Measurements from ENCODE around the gene SLC1A1.

Gene SLC1A1

GRCh38 chr9:4508246-4508906, 18.1 kb downstream of the SLC1A1 start:
- Histone ChIP-seq H3K9ac (ENCODE audit: insufficient read length) (no peak overlapping the region), H3K9me3 (ENCODE audit: low read depth, low read length) (no peaks in the 10 kb centered on the region), H3K36me3 (ENCODE audit: insufficient read depth, low read length) (no peaks in the 10 kb centered on the region), H3K4me3 (no peak overlapping the region), H3K27ac (no peak overlapping the region)
- TF ChIP-seq EZH2 (IDR thresholded peaks at IDR 0.05) (no peak), POLR2AphosphoS5 (IDR thresholded peaks at IDR 0.05; ENCODE audit: borderline replicate concordance, low read depth, low read length) (no peak), FOXP2 (optimal IDR thresholded peaks at IDR 0.05; ENCODE audit: control extremely low read depth, extremely low read length, insufficient read depth) (no peak)
- no peak for DNase-seq (ENCODE audit: low read depth, low spot score)

DNA sequence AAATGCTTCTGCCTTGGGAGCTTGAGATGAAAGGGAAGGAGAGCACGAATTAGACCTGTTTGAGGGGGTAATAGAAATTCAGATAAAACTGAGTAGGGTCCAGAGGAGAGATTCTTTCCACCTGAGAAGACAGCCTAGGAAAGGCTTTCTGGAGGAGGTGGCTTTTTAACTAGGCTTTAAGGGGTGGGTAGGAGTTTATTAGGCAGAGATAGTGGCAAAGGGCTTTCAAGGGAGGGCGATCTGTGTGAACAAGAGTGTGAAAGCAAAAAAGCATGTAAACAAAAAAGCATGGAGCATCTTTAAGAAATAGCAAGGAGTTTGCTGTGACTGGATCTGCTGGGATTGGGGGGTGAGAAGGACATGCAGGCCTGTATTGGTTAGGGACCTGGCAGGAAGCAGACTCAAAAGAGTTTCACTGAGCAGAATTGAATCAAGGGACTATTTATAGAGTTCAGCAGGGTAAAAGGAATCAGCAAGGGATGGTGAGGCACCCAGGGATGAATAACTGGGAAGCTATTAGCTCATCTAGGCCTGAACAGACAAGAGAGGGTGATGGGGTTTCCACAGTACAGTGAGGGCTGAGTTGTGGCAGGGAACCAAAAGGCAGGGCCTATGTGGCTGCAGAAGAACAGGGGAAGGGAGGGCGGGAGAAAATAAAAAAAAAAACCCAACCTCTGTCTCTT, 18.8 kb downstream of the SLC1A1 start:
- DNase-seq (ENCODE audit: low read depth, low spot score), result no peak
- TF ChIP-seq POLR2AphosphoS5 (IDR thresholded peaks at IDR 0.05; ENCODE audit: borderline replicate concordance, low read depth, low read length) (no peak), EZH2 (IDR thresholded peaks at IDR 0.05) (no peak), FOXP2 (optimal IDR thresholded peaks at IDR 0.05; ENCODE audit: control extremely low read depth, extremely low read length, insufficient read depth) (no peak)
- Histone ChIP-seq H3K4me3 (no peak overlapping the region), H3K9me3 (ENCODE audit: low read depth, low read length) (no peaks in the 10 kb centered on the region), H3K36me3 (ENCODE audit: insufficient read depth, low read length) (no peaks in the 10 kb centered on the region), H3K27ac (no peak overlapping the region), H3K9ac (ENCODE audit: insufficient read length) (no peak overlapping the region)

- Histone ChIP-seq H3K36me3 (ENCODE audit: insufficient read depth, low read length) (no peaks in the 10 kb centered on the region), H3K4me3 (no peak overlapping the region), H3K27ac (no peak overlapping the region), H3K9ac (ENCODE audit: insufficient read length) (no peak overlapping the region), H3K9me3 (ENCODE audit: low read depth, low read length) (no peaks in the 10 kb centered on the region)
- TF ChIP-seq EZH2 (IDR thresholded peaks at IDR 0.05), result no peak
- no peak for TF ChIP-seq FOXP2 (optimal IDR thresholded peaks at IDR 0.05; ENCODE audit: control extremely low read depth, extremely low read length, insufficient read depth)
- no peak for TF ChIP-seq POLR2AphosphoS5 (IDR thresholded peaks at IDR 0.05; ENCODE audit: borderline replicate concordance, low read depth, low read length)
- no peak for DNase-seq (ENCODE audit: low read depth, low spot score)
These were observed 19.3 kb downstream of the SLC1A1 start for GRCh38 chr9:4509590-4509984.

DNA sequence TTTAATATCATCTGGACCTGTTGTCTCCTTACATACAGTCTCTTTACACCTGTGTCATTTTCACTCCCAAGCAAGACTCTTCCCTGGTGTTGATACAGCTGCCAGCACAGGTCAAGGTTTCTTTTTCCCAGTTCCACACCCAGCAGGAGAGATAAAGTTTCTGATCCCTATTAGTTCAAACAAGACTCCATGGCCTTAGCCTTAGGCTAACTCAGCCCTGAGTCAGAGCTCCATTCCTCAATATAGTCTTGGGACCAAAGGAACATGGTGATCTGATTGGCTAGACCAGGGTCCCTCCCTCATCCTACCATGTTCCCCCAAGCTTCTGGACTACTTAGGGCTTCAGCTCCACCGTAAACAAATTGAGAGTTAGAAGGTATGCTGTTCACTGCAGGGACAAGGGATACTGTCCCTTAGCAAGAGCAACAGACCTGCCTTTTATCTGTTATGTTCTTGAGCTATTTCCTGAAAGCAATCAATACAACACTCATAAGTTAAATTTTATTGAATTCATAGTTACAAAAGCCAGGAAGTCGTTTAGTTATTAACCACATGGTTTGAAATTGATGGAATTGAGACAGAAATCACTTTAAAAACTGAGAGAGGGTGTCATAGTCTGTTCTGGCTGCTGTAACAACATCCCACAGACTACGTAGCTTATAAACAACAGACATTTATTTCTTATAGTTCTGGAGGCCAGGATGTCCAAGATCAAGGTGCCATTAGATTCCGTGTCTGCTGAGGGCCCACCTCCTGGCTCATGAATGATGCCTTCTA, 20.5 kb downstream of the SLC1A1 start:
- no peaks in the 10 kb centered on the region for H3K9me3 ChIP-seq (ENCODE audit: low read depth, low read length)
- TF ChIP-seq FOXP2 (optimal IDR thresholded peaks at IDR 0.05; ENCODE audit: control extremely low read depth, extremely low read length, insufficient read depth) (no peak), POLR2AphosphoS5 (IDR thresholded peaks at IDR 0.05; ENCODE audit: borderline replicate concordance, low read depth, low read length) (no peak), EZH2 (IDR thresholded peaks at IDR 0.05) (no peak)
- no peak overlapping the region for H3K9ac ChIP-seq (ENCODE audit: insufficient read length)
- DNase-seq (ENCODE audit: low read depth, low spot score), result no peak
- no peak overlapping the region for H3K4me3 ChIP-seq
- H3K36me3 ChIP-seq (ENCODE audit: insufficient read depth, low read length), result no peaks in the 10 kb centered on the region
- H3K27ac ChIP-seq, result no peak overlapping the region

DNA sequence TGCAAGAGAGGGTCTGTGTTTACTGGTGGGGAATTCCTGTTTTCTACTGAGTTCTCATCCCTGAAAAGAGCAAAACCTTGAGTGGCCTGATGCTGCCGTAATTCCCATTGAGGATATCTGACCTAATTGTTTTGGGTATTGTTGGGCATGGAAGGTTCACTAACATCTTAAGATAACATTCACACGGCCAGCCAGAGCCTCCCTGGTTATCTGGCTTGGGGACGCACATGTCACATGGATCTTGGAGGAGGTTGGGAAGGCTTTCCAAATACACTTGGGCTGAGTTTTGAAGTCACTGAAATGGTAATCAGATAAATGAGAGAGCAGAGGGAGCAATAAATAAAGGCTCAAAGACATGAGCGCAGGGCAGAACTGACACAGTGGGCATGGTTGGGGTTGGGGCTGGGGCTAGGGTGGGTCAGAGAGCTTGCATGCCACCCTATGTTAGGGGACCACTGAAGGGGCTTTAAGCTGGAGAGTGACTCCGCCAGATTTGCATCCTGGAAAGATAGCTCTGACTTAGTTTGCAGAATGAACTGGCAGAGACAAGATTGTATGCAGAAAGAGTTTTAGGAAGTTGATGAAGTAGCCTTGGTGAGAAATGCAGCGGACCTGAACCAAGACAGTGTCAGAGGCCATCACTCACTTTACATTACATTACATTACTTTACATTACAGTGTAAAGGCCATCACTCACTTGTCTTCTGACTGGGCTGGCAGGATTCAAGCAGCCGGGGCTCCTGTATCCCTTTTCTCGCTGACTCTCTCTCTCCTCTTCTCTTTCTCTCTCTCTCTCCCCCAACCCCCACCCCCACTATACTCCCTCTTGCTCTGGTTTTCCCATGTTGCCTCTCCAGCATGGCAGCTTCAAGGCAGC, 24.2 kb downstream of the SLC1A1 start:
- TF ChIP-seq EZH2 (IDR thresholded peaks at IDR 0.05), result no peak
- TF ChIP-seq POLR2AphosphoS5 (IDR thresholded peaks at IDR 0.05; ENCODE audit: borderline replicate concordance, low read depth, low read length), result no peak
- TF ChIP-seq FOXP2 (optimal IDR thresholded peaks at IDR 0.05; ENCODE audit: control extremely low read depth, extremely low read length, insufficient read depth), result no peak
- no peaks in the 10 kb centered on the region for H3K9me3 ChIP-seq (ENCODE audit: low read depth, low read length)
- H3K4me3 ChIP-seq, result no peak overlapping the region
- H3K9ac ChIP-seq (ENCODE audit: insufficient read length), result no peak overlapping the region
- no peaks in the 10 kb centered on the region; the same call in 1 of the 2 replicates for H3K36me3 ChIP-seq (ENCODE audit: insufficient read depth, low read length)
- DNase-seq (ENCODE audit: low read depth, low spot score), result no peak
- no peak overlapping the region for H3K27ac ChIP-seq

DNA sequence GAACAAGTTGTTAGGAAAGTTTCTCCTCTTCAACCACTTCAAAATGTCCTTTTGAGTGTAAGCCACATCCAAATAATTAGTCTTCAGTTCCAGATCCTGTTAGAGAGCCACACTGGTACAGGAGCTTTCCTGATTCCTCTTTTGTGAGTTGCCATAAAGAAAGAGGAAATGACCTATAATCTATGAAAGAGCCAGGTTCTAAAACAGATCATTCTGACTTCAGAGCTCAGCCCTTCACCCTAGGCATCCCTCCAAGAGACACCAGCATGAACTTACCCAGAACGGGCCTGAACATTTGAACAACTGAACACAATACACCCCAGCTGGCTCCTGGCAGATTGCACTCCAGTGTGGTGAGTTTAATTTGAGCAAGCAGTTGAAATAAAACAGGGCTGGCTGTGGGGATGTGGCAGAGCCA, 25.7 kb downstream of the SLC1A1 start:
- H3K9ac ChIP-seq (ENCODE audit: insufficient read length), result no peak overlapping the region
- no peak overlapping the region for H3K4me3 ChIP-seq
- H3K9me3 ChIP-seq (ENCODE audit: low read depth, low read length), result no peaks in the 10 kb centered on the region
- DNase-seq (ENCODE audit: low read depth, low spot score), result no peak
- TF ChIP-seq EZH2 (IDR thresholded peaks at IDR 0.05) (no peak), POLR2AphosphoS5 (IDR thresholded peaks at IDR 0.05; ENCODE audit: borderline replicate concordance, low read depth, low read length) (no peak), FOXP2 (optimal IDR thresholded peaks at IDR 0.05; ENCODE audit: control extremely low read depth, extremely low read length, insufficient read depth) (no peak)
- no peaks in the 10 kb centered on the region; the same call in 1 of the 2 replicates for H3K36me3 ChIP-seq (ENCODE audit: insufficient read depth, low read length)
- H3K27ac ChIP-seq, result no peak overlapping the region

DNA sequence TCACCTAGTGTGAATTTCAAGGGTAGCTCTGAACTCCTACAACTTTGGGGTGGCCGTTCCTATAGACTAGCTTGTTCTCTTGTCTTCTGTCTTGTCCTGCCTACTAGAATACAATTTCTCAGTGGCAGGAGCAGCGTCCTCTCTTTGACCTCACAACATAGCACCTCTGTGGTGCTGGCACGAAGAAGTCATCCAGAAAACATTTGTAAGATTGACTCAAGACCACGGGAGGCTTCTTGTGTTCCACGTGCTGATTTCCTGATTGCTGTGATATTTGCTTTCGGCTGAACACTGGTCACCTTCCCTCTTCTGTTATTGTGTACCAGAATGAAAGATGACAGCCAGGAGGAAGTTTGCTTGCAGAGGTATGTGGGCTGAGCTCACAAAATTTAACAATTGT, 27.0 kb downstream of the SLC1A1 start:
- TF ChIP-seq FOXP2 (optimal IDR thresholded peaks at IDR 0.05; ENCODE audit: control extremely low read depth, extremely low read length, insufficient read depth), result no peak
- TF ChIP-seq POLR2AphosphoS5 (IDR thresholded peaks at IDR 0.05; ENCODE audit: borderline replicate concordance, low read depth, low read length), result no peak
- TF ChIP-seq EZH2 (IDR thresholded peaks at IDR 0.05), result no peak
- Histone ChIP-seq H3K4me3 (no peak overlapping the region), H3K27ac (no peak overlapping the region), H3K9ac (ENCODE audit: insufficient read length) (no peak overlapping the region), H3K9me3 (ENCODE audit: low read depth, low read length) (no peaks in the 10 kb centered on the region), H3K36me3 (ENCODE audit: insufficient read depth, low read length) (no peaks in the 10 kb centered on the region; the same call in 1 of the 2 replicates)
- no peak for DNase-seq (ENCODE audit: low read depth, low spot score)
